Measurements from ENCODE around the gene SPACA6.

Gene SPACA6

GRCh38 chr19:51652266-51652665, 40.9 kb upstream of the SPACA6 start:
- no peak for TF ChIP-seq CTCF (IDR thresholded peaks at IDR 0.05)
- Histone ChIP-seq H3K36me3 (no peaks in the 10 kb centered on the region), H3K9me3 (no peaks in the 10 kb centered on the region), H3K4me1 (peaks cover 0 to 6% (median 2%) of the 10 kb centered on the region in 4 donors), H3K4me3 (no peak overlapping the region), H3K27me3 (peaks cover 0 to 3% of the 10 kb centered on the region in 2 donors), H3K27ac (no peak overlapping the region)
- no peak for DNase-seq
- intact Hi-C loops (cut with DNase I; ENCODE audit: low total_unique reads): loop anchor here (10.0 kb wide), 1 partner anchor 177 kb away; the partner anchor contains the start of gene CEACAM18

- peaks cover 0 to 6% (median 2%) of the 10 kb centered on the region in 4 donors for H3K4me1 ChIP-seq
- no peaks in the 10 kb centered on the region for H3K36me3 ChIP-seq
- peaks cover 0 to 3% of the 10 kb centered on the region in 2 donors for H3K27me3 ChIP-seq
- no peak for TF ChIP-seq CTCF (IDR thresholded peaks at IDR 0.05)
- H3K27ac ChIP-seq: no peak overlapping the region
- no peak for DNase-seq
- no peaks in the 10 kb centered on the region for H3K9me3 ChIP-seq
- intact Hi-C loops (cut with DNase I; ENCODE audit: low total_unique reads): loop anchor here (10.0 kb wide), 1 partner anchor 178 kb away; the partner anchor contains the start of gene CEACAM18
- H3K4me3 ChIP-seq: no peak overlapping the region
Measured at GRCh38 chr19:51653162-51653561, 40.0 kb upstream of the SPACA6 start.

- TF ChIP-seq CTCF (IDR thresholded peaks at IDR 0.05): no peak
- DNase-seq: no peak
- H3K27ac ChIP-seq: no peak overlapping the region
- H3K4me1 ChIP-seq: peaks cover 0 to 6% (median 2%) of the 10 kb centered on the region in 4 donors
- H3K9me3 ChIP-seq: no peaks in the 10 kb centered on the region
- no peaks in the 10 kb centered on the region for H3K36me3 ChIP-seq
- H3K27me3 ChIP-seq: peaks cover 0 to 3% of the 10 kb centered on the region in 2 donors
- intact Hi-C loops (cut with DNase I; ENCODE audit: low total_unique reads): loop anchor here (10.0 kb wide), 1 partner anchor 180 kb away; the partner anchor contains the start of gene CEACAM18
- no peak overlapping the region for H3K4me3 ChIP-seq
Measured at GRCh38 chr19:51654783-51655182, 38.3 kb upstream of the SPACA6 start.

- peaks cover 0 to 33% of the 10 kb centered on the region in 2 donors for H3K27me3 ChIP-seq
- peak; percentile 34 to 37 for TF ChIP-seq CTCF (IDR thresholded peaks at IDR 0.05)
- H3K36me3 ChIP-seq: no peaks in the 10 kb centered on the region
- peak in 1 of 2 donors; percentile 68 for DNase-seq
- intact Hi-C loops (cut with DNase I; ENCODE audit: low total_unique reads): no loop called here
- H3K4me1 ChIP-seq: peaks cover 0 to 6% (median 2%) of the 10 kb centered on the region in 4 donors
- H3K9me3 ChIP-seq: no peaks in the 10 kb centered on the region
- no peak overlapping the region for H3K27ac ChIP-seq
- no peak overlapping the region for H3K4me3 ChIP-seq
Measured at GRCh38 chr19:51660975-51661600, 32.0 kb upstream of the SPACA6 start.

GRCh38 chr19:51663650-51664049, 29.5 kb upstream of the SPACA6 start:
- Histone ChIP-seq H3K27me3 (peaks cover 0 to 35% of the 10 kb centered on the region in 2 donors), H3K4me1 (no peaks in the 10 kb centered on the region), H3K4me3 (no peak overlapping the region), H3K27ac (no peak overlapping the region), H3K36me3 (no peaks in the 10 kb centered on the region), H3K9me3 (no peaks in the 10 kb centered on the region)
- TF ChIP-seq CTCF (IDR thresholded peaks at IDR 0.05): no peak
- no peak for DNase-seq
- intact Hi-C loops (cut with DNase I; ENCODE audit: low total_unique reads): no loop called here
